HEK293 (cell line): ENCODE results near the gene CHST14.

ENCODE experiments used
- GLIS2 ChIP-seq: fragments of 450-650 bp; formaldehyde crosslinking; IDR thresholded peaks from 2 replicates; pipeline ENCODE4 v1.5.1; 2016; ENCODE audit warnings: missing biosample characterization, missing genetic modification characterization
- INSM2 ChIP-seq: fragments of 450-650 bp; formaldehyde crosslinking; IDR thresholded peaks from 2 replicates; pipeline ENCODE4 v1.5.1; 2016; ENCODE audit warnings: missing biosample characterization, missing genetic modification characterization
- MZF1 ChIP-seq: fragments of 450-650 bp; formaldehyde crosslinking; IDR thresholded peaks from 2 replicates; pipeline ENCODE4 v1.5.1; 2017; ENCODE audit warnings: missing biosample characterization, missing genetic modification characterization, borderline replicate concordance
- PATZ1 ChIP-seq: fragments of 450-650 bp; formaldehyde crosslinking; IDR thresholded peaks from 2 replicates; pipeline ENCODE4 v1.5.1; 2016; ENCODE audit warnings: missing biosample characterization, missing genetic modification characterization
- RBAK ChIP-seq: fragments of 450-650 bp; formaldehyde crosslinking; IDR thresholded peaks from 2 replicates; pipeline ENCODE4 v1.5.1; 2016; ENCODE audit warnings: missing biosample characterization, missing genetic modification characterization
- YY2 ChIP-seq: fragments of 450-650 bp; formaldehyde crosslinking; IDR thresholded peaks from 2 replicates; pipeline ENCODE4 v1.5.1; 2016; ENCODE audit warnings: missing biosample characterization, missing genetic modification characterization
- ZBTB11 ChIP-seq: fragments of 450-650 bp; formaldehyde crosslinking; conservative IDR thresholded peaks from 2 replicates; pipeline ENCODE4 v1.5.1; 2016; ENCODE audit warnings: low read depth, missing biosample characterization, missing genetic modification characterization
- ZBTB26 ChIP-seq: fragments of 450-650 bp; formaldehyde crosslinking; optimal IDR thresholded peaks from 2 replicates; pipeline ENCODE3; 2016; ENCODE audit warnings: missing biosample characterization, mild to moderate bottlenecking, missing genetic modification characterization
- ZFHX2 ChIP-seq: fragments of 450-650 bp; formaldehyde crosslinking; conservative IDR thresholded peaks from 2 replicates; pipeline ENCODE4 v1.5.1; 2016; ENCODE audit warnings: missing biosample characterization, missing genetic modification characterization
- ZNF138 ChIP-seq: fragments of 450-650 bp; formaldehyde crosslinking; IDR thresholded peaks from 2 replicates; pipeline ENCODE4 v1.5.1; 2016; ENCODE audit warnings: missing biosample characterization, missing genetic modification characterization, borderline replicate concordance
- ZNF24 ChIP-seq: fragments of 450-650 bp; formaldehyde crosslinking; IDR thresholded peaks from 2 replicates; pipeline ENCODE4 v1.5.1; 2016; ENCODE audit warnings: missing biosample characterization, missing genetic modification characterization
- ZNF362 ChIP-seq: fragments of 450-650 bp; formaldehyde crosslinking; IDR thresholded peaks from 2 replicates; pipeline ENCODE4 v1.5.1; 2016; ENCODE audit warnings: missing biosample characterization, missing genetic modification characterization
- ZNF501 ChIP-seq: fragments of 450-650 bp; formaldehyde crosslinking; IDR thresholded peaks from 2 replicates; pipeline ENCODE4 v1.5.1; 2016; ENCODE audit warnings: missing biosample characterization, missing genetic modification characterization
- ZNF544 ChIP-seq: fragments of 450-650 bp; formaldehyde crosslinking; IDR thresholded peaks from 2 replicates; pipeline ENCODE4 v1.5.0; 2017; ENCODE audit warnings: missing biosample characterization, missing genetic modification characterization
- ZNF558 ChIP-seq: fragments of 450-650 bp; formaldehyde crosslinking; IDR thresholded peaks from 2 replicates; pipeline ENCODE4 v1.5.1; 2016; ENCODE audit warnings: missing biosample characterization, missing genetic modification characterization
- ZNF600 ChIP-seq: fragments of 450-650 bp; formaldehyde crosslinking; IDR thresholded peaks from 2 replicates; pipeline ENCODE4 v1.5.1; 2016; ENCODE audit warnings: missing biosample characterization, missing genetic modification characterization
- ZNF629 ChIP-seq: fragments of 450-650 bp; formaldehyde crosslinking; IDR thresholded peaks from 2 replicates; pipeline ENCODE4 v1.5.1; 2017; ENCODE audit warnings: missing biosample characterization, missing genetic modification characterization
- ZNF645 ChIP-seq: fragments of 450-650 bp; formaldehyde crosslinking; IDR thresholded peaks from 2 replicates; pipeline ENCODE4; 2016; ENCODE audit warnings: missing biosample characterization, missing genetic modification characterization
- ZNF654 ChIP-seq: fragments of 450-650 bp; formaldehyde crosslinking; IDR thresholded peaks from 2 replicates; pipeline ENCODE4 v1.5.1; 2016; ENCODE audit warnings: low read depth, missing biosample characterization, missing genetic modification characterization
- ZNF747 ChIP-seq: fragments of 450-650 bp; formaldehyde crosslinking; IDR thresholded peaks from 2 replicates; pipeline ENCODE4 v1.5.1; 2016; ENCODE audit warnings: missing biosample characterization, missing genetic modification characterization
- ZNF76 ChIP-seq: fragments of 450-650 bp; formaldehyde crosslinking; IDR thresholded peaks from 2 replicates; pipeline ENCODE4; 2016; ENCODE audit warnings: low read depth, missing biosample characterization, missing genetic modification characterization, borderline replicate concordance
- ZNF791 ChIP-seq: fragments of 450-650 bp; formaldehyde crosslinking; IDR thresholded peaks from 2 replicates; pipeline ENCODE4 v1.5.1; 2016; ENCODE audit warnings: missing biosample characterization, missing genetic modification characterization
- ZSCAN16 ChIP-seq: fragments of 450-650 bp; formaldehyde crosslinking; IDR thresholded peaks from 2 replicates; pipeline ENCODE4 v1.5.1; 2016; ENCODE audit warnings: missing biosample characterization, missing genetic modification characterization
- ZSCAN18 ChIP-seq: fragments of 450-650 bp; formaldehyde crosslinking; IDR thresholded peaks from 2 replicates; pipeline ENCODE4 v1.5.1; 2016; ENCODE audit warnings: missing biosample characterization, missing genetic modification characterization
- ZSCAN23 ChIP-seq: fragments of 450-650 bp; formaldehyde crosslinking; IDR thresholded peaks from 2 replicates; pipeline ENCODE4 v1.5.1; 2016; ENCODE audit warnings: missing biosample characterization, missing genetic modification characterization
- ZSCAN30 ChIP-seq: fragments of 450-650 bp; IDR thresholded peaks from 2 replicates; pipeline ENCODE4 v1.5.1; 2018; ENCODE audit warnings: missing biosample characterization, mild to moderate bottlenecking, missing genetic modification characterization, moderate library complexity

The CHST14 gene

GRCh38 chr15:40421246-40422157, 49.3 kb upstream of the CHST14 start (continued):
- TF ChIP-seq ZNF501 (no peak), ZSCAN18 (no peak), GLIS2 (tag by site-specific recombination) (peak; percentile 86), ZNF645 (tag by site-specific recombination) (no peak), ZNF791 (tag by site-specific recombination) (no peak), MZF1 (tag by site-specific recombination) (no peak), ZNF747 (tag by site-specific recombination) (no peak), ZSCAN30 (tag by site-specific recombination) (no peak), INSM2 (tag by site-specific recombination) (no peak), ZNF654 (peak; percentile 69), ZNF24 (no peak), ZBTB26 (tag by site-specific recombination) (peak; percentile 36), ZNF558 (tag by site-specific recombination) (no peak), RBAK (tag by site-specific recombination) (no peak), ZNF138 (tag by site-specific recombination) (no peak), ZFHX2 (tag by site-specific recombination) (no peak), ZNF629 (tag by site-specific recombination) (peak; percentile 20; the same call in 1 of the 2 replicates), YY2 (tag by site-specific recombination) (no peak), ZNF600 (tag by site-specific recombination) (peak; percentile 30; the same call in 1 of the 2 replicates), ZBTB11 (tag by site-specific recombination) (no peak), ZNF544 (tag by site-specific recombination) (no peak), ZSCAN16 (tag by site-specific recombination) (no peak), PATZ1 (tag by site-specific recombination) (peak; percentile 22; the same call in 1 of the 2 replicates), ZSCAN23 (tag by site-specific recombination) (no peak), ZNF76 (tag by site-specific recombination) (no peak), ZNF362 (no peak)
